GM18951 (cell line): ENCODE data around the gene JSRP1.

Source experiments
- POLR2A ChIP-seq: IDR thresholded peaks from 4 replicates; pipeline ENCODE4 v1.6.1; 2011; ENCODE audit warnings: mild to moderate bottlenecking; ENCODE audit not compliant: insufficient read length, insufficient read depth; ENCODE audit errors: extremely low read depth
- in situ Hi-C: fragments of 300-500 bp; cut with MboI; formaldehyde crosslinking; loops from one replicate; pipeline ENCODE4 v1.12.0; 2022; ENCODE audit warnings: low sequenced_read_pairs, mixed read lengths, inconsistent platforms; ENCODE audit not compliant: unreplicated experiment

Gene JSRP1

DNA sequence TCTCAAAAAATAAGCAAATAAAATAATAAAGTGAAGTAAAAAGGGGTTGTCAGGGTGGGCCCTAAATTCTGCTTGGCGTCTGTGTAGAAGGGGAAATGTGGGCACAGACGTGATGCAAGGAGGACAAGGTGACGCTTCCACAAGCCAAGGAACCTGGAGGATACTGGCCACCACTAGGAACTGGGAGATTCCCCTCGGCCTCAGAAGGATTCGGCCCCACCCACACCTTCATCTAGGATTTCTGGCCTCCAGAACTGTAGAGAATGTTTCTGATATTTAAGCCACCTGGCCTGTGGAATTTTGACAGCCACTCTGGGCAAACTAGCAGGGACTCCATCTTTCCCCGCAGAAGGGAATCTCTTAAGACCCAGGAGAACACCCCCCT lies 21.2 kb downstream of the JSRP1 start:
- no peak for TF ChIP-seq POLR2A
- in situ Hi-C loops = no loop called here

DNA sequence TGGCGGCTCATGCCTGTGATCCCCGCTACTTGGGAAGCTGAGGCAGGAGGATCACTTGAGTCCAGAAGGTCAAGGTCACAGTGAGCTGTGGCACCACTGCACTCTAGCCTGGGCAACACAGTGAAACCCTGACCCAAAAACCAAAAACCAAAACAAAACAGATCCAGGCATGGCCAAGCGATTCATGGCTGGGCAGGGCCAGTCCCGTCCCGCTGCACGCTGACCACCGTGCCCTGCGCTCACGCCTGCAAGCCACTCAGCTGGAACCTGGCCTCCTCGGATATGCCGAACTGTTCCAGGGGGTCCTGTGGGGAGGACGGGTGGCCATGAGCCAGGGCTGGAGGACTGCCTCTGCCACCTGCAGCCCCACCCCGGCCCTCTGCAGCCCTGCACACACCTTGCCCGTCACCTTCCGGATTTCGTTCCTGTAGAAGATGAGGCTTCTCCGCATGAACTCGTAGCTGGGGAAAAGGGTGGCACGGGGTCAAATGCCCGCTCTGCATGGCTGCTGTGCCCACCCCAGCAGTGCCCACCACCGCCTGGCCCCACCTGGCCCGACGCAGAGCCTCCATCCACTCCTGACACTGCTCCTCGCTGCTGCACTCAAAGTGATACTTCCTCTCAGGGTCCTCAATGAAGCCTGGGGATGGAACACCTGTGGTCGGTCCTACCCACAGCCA lies 22.5 kb downstream of the JSRP1 start:
- in situ Hi-C loops = no loop called here
- no peak for TF ChIP-seq POLR2A

DNA sequence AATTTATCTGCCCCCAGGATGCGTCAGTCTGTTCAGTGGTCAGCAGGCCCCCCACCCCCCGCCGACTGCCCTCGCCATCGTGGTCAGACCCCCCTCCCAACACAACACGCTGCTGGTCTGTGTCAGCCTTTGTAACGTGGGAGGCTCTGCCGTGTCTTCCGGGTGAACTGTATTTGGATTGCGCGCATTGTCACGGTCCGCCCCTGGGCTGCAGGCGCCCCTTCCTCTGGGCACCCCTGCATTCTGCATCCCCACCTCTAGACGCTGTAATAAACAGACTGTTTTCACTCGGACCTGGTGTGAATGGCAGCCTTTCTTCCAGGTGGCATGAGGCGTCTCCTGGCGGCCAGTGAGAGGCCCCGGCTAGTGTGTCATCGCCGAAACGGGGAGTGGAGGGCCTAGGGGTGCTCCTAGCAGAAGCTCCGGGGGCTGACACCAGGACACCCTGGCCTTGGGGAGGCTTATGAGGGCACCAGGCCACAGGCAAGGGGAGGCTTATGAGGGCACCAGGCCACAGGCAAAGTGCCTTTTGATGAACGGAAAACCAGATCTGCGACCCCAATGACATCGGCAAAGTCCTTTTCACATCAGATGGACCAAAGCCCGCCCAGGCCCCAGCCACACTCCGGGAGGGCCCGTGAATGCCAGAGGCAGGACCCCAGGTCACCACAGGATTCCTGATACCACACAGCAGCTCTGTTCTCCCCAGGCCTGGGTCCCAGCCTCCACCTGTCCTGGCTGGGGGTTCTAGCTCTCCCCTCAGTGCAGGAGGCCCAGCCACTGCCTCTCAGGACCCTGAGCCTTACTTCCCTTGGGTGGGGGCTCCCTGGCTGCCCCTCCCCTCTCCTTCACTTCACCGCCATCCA lies 23.7 kb downstream of the JSRP1 start:
- in situ Hi-C loops = no loop called here

DNA sequence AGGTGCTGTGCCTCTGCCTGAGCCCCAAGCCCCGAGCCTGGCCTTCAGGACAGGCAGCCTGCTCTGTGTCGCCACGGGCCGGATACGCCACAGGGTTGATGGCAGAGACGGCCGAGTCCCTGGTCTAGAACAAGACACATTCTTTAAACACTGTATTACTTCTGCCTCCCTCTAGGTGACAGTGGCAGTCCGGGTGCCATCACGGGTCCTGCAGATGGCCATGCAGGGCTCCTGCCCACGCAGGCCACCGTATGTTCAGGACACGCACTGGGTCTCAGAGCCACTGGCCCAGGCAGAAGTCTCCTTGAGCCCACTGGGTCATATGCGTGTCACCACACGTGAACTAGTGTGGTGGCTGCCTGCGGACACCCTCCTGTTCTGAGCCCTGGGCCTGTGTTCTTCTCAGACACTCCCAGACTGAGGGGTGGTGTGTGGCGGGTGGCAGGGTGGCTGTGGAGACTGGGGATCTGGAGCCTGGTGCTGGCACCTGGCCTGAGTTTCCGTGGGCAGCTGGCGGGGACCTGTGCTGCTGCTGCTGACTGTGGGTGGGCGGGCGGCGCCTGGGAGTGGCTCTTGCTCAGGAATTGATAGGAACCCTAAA lies 24.5 kb downstream of the JSRP1 start:
- in situ Hi-C loops = no loop called here
- TF ChIP-seq POLR2A = peak; percentile 25

More for the DNA sequence above, 23.7 kb downstream of the JSRP1 start:
- TF ChIP-seq POLR2A = peak; percentile 25

DNA sequence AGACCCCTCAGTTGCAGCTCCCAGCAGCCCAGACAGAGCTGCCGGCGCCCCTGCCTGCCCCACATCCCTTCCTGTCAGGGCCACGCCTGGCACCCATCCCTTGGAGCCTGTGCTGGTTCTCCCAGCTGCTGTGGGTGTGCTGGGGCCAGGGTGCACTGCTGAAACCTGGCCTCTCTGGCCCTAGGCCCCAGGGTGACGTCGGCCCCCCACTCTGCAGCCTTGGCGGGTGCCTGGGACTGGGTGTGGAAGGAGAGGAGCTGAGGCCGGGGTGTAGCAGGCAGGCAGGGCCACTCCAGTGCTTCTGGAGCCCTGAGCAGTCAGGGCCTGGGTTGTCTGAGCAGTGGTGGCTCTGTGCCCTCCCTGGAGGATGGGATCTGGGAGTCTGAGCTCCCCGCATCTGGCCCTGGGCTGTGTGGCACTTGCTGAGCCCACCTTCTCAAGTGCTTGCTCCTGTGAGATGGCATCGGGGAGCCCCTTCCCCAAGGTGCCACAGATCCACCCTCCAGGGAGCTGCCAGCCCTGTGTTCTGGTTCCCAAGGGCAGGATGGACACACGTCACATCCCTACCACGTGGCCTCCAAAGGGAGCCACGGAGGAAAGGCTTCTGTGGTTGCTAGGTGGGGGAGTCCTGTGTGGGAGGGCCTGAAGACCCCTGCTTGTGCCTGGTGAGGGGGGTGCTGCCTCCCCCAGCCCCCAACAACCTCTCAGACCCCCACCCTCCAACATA lies 25.2 kb downstream of the JSRP1 start:
- in situ Hi-C loops = no loop called here
- TF ChIP-seq POLR2A = no peak

DNA sequence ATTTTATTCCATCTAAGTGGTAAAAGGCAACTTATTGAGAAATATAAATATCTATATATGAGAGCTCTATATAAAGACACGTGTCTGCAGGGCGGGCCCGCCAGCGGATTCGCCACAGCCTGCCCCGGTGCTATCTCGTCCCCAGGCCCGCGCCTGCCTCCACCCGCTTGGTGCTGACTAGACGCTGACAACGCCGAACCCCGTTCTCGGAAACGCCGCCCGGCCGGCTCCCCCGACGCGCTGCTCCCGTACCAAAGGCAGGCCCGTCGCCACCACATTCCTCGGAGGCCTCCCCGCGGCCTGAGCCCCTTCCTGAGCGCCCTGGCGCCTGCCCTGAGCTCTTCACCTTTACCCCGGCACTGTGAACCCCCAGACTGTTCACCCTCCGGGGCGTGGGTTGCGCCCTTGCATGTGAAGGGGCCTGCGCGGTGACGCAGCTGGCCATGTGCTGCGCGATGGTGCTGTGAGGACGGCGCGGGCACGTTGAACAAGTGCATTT lies 26.1 kb downstream of the JSRP1 start:
- TF ChIP-seq POLR2A = no peak
- in situ Hi-C loops = no loop called here

DNA sequence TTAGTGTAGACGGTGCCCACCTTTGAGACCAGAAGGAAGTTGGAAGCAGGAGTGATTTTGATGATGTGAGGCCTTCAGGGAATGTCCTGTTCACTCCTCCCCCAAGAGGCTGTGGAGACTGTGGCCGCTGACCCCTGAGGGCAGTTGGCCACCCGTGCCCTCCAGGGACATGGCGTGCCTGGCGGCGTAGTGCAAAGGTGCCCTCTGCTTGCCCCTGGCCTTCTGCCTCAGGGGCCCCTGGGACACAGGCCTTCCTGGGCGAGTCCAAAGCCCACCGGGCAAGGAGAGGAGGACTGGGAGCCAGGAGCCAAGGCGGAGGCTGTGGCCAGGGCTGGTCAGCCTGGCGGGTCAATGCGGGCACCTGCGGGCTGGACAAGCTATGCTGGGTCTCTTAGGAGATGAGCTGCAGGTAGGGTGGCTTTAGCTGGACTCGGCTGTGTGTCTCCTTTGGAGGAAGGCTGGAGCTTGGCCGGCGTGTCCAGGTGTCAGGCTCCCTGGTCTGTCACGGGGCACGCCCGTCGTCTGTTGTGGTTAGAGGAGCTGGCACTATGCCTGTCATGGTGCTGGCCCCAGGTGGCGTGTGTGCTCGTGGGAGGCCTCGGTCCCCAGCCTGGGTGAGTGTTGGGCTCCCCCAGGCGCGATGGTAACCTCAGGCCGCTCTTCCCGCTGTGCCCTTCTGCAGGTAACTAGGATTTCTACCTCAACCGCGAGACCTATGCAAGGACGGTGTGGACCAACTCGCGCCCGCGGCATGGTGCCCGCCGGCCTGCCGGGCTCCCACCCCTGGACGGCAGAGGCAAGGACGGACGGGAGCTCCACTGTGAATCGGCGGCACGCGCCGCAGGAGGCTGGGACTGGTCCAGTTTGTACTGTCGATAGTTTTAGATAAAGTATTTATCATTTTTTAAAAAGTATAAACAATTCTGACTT lies 26.8 kb downstream of the JSRP1 start:
- in situ Hi-C loops = no loop called here
- TF ChIP-seq POLR2A = no peak

DNA sequence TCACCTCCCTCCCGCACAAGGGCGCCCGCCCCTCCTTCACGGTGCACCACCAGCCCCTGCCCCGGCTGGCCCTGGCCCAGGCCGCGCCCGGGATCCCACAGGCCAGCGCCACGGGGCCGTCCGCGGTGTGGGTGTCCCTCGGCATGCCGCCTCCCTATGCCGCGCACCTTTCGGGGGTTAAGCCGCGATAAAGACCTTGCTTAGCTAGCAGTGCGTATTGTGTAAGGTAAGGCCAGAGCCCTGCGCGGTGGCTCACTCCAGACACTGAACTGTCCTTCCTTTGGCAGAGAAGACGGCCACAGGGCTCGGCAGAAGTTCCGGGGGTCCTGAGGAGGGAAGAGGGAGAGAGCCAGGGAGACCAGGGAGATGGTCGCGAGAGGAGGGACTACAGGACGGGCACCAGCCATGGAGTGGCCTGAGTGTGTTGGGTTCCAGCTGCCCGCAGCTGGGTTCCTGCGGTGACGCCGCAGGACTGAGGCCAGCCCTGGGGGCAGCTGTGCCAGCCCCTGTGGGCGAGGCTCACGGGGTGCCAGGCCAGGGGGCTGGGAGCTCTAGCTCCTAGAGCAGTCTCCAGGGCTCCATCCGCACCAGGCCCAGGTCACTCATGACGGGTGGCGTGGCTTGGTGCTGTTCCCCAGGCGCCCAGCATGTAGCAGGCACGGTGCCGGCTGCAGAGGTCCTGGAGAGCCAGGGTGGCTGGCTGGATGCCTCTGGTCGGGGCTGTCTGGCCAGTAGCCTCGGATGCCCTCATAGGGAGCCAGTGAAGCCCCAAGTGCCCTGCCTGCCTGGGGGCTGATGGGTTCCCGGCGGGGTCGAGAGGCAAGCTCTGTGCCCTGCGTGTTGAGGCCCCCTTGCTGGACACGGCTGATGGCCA lies 27.8 kb downstream of the JSRP1 start:
- no peak for TF ChIP-seq POLR2A
- in situ Hi-C loops = no loop called here

DNA sequence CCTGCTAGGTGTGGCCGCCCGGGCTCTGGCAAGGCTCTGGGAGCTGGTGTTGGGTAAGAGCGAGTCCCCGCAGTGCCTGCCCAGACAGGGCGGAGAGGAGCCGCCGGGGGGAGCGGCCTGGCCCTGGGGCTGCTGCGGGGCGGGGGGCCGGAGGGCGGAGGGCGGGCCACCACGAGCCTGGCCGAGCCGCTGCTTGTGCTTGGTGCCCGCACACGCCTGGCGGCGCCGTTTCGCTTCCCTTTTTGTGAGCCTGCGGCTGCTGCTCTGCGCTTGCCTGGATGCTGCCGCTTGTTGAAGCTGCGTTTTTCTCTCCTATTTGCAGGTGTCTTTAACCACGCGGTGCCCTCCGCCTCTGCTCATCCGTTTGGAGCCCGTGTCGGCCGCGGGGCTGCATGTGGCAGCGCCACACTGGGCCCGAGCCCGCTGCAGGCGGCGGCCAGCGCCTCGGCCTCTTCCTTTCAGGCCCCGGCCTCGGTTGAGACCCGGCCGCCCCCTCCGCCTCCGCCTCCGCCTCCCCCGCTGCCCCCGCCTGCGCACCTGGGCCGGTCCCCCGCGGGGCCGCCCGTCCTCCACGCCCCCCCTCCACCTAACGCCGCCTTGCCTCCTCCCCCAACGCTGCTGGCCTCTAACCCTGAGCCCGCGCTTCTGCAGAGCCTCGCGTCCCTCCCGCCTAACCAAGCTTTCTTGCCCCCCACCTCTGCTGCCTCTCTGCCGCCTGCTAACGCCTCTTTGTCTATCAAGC lies 28.6 kb downstream of the JSRP1 start:
- TF ChIP-seq POLR2A = no peak
- in situ Hi-C loops = no loop called here

DNA sequence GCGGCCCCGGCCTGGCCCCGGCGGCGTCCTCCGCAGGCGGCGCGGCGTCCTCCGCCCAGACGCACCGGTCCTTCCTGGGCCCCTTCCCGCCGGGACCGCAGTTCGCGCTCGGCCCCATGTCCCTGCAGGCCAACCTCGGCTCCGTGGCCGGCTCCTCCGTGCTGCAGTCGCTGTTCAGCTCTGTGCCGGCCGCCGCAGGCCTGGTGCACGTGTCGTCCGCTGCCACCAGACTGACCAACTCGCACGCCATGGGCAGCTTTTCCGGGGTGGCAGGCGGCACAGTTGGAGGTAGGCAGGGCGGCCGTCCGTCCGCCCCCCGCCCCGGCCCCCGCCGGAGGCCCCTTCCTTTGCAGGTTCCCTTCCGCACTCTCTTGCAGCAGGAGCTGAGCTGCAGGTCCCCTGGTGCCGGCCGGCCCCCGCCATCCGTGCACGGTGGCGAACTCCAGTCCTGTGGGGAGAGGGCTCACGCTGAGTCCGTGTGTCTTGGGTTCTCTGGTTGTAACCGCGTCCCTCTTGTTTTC lies 29.3 kb downstream of the JSRP1 start:
- no peak for TF ChIP-seq POLR2A
- in situ Hi-C loops = no loop called here

DNA sequence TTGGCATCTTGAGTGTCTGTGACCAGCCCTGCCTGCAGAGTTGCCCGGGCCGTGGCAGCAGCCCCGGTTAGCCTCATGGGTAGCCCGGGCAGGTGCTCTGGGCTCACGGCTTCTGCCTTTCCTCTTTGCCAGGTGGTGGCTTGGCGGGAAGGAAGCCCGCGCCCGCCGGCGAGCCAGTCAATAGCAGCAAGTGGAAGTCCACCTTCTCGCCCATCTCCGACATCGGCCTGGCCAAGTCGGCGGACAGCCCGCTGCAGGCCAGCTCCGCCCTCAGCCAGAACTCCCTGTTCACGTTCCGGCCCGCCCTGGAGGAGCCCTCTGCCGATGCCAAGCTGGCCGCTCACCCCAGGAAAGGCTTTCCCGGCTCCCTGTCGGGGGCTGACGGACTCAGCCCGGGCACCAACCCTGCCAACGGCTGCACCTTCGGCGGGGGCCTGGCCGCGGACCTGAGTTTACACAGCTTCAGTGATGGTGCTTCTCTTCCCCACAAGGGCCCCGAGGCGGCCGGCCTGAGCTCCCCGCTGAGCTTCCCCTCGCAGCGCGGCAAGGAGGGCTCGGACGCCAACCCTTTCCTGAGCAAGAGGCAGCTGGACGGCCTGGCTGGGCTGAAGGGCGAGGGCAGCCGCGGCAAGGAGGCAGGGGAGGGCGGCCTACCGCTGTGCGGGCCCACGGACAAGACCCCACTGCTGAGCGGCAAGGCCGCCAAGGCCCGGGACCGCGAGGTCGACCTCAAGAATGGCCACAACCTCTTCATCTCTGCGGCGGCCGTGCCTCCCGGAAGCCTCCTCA lies 30.0 kb downstream of the JSRP1 start:
- in situ Hi-C loops = no loop called here
- no peak for TF ChIP-seq POLR2A
